CD4-positive, alpha-beta T cell (primary cell): ENCODE data around the gene ALK. TPM values are rescaled to one million over a fixed set of nuclear protein-coding genes. Genes with fewer than 3 reads are reported as not detected.

Experiments
- ATAC-seq: fragments of 200-7000 bp; cut with Tn5 transposase; one replicate; pipeline ENCODE4 v1.10.0; 2022; ENCODE audit warnings: mild to moderate bottlenecking; ENCODE audit not compliant: poor library complexity
- CTCF ChIA-PET: fragments of 350-600 bp; sonication (Branson Sonifier 250); formaldehyde crosslinking; loops from one replicate; lab custom pipeline; 2021; ENCODE audit warnings: antibody characterized with exemption, inconsistent platforms; lab: Charles Lee
- POLR2A ChIA-PET: fragments of 350-600 bp; sonication (Branson Sonifier 250); formaldehyde crosslinking; loops from one replicate; lab custom pipeline; 2021; ENCODE audit warnings: antibody characterized with exemption, inconsistent platforms; lab: Charles Lee
- DNase-seq, 14 experiments: peaks; one replicate each; pipeline ENCODE4 v3.0.0-alpha.2; 2013 to 2020; ENCODE audit warnings: mixed read lengths in 2 of 14
- H3K27ac ChIP-seq, 2 donors: one replicate each; pipeline versions ENCODE4 v1.5.1 to v1.7.0; 2013; ENCODE audit warnings: low read length in 2 of 2, low read depth in 1 of 2, mild to moderate bottlenecking in 1 of 2
- H3K27me3 ChIP-seq, 2 experiments: 1 replicate in 1 of 2; 2 replicates in 1 of 2; pipeline versions ENCODE4 v1.6.1 to v1.7.0; 2013; ENCODE audit warnings: low read length in 2 of 2, control low read depth in 1 of 2, mild to moderate bottlenecking in 1 of 2, moderate library complexity in 1 of 2; ENCODE audit not compliant: insufficient read depth in 2 of 2, control insufficient read depth in 1 of 2
- H3K36me3 ChIP-seq: one replicate; pipeline ENCODE4 v1.6.1; 2013; ENCODE audit warnings: low read length, control low read depth; ENCODE audit not compliant: insufficient read depth
- H3K4me1 ChIP-seq: one replicate; pipeline ENCODE4 v1.6.1; 2013; ENCODE audit warnings: low read length, control low read depth; ENCODE audit not compliant: insufficient read depth
- H3K4me3 ChIP-seq: one replicate; pipeline ENCODE4 v1.5.1; 2013; ENCODE audit warnings: mild to moderate bottlenecking, low read length, moderate library complexity
- H3K9me3 ChIP-seq, 2 experiments: 1 replicate in 1 of 2; 2 replicates in 1 of 2; pipeline versions ENCODE4 v1.6.1 to v1.7.0; 2013; ENCODE audit warnings: low read length in 2 of 2, mild to moderate bottlenecking in 2 of 2, control low read depth in 1 of 2, moderate library complexity in 1 of 2; ENCODE audit not compliant: control insufficient read depth in 1 of 2, insufficient read depth in 1 of 2
- H3K27ac Mint-ChIP-seq: one replicate; pipeline ENCODE4 v1.8.0; 2020; ENCODE audit warnings: mixed read lengths
- H3K27me3 Mint-ChIP-seq: one replicate; pipeline ENCODE4 v1.8.0; 2021; ENCODE audit warnings: mixed read lengths
- H3K36me3 Mint-ChIP-seq: one replicate; pipeline ENCODE4 v1.8.0; 2021; ENCODE audit warnings: low read depth, mixed read lengths
- H3K4me1 Mint-ChIP-seq: one replicate; pipeline ENCODE4 v1.8.0; 2021; ENCODE audit warnings: low read depth, mixed read lengths
- H3K4me3 Mint-ChIP-seq: one replicate; pipeline ENCODE4 v1.8.0; 2020; ENCODE audit warnings: mild to moderate bottlenecking, mixed read lengths
- H3K9me3 Mint-ChIP-seq: one replicate; pipeline ENCODE4 v1.8.0; 2020; ENCODE audit warnings: mixed read lengths
- intact Hi-C, 2 experiments: fragments of 100-400 bp; cut with DNase I in 1 of 2; cut with micrococcal nuclease in 1 of 2; formaldehyde crosslinking; loops; one replicate each; pipeline versions ENCODE4 v1.15.1 to v1.9.0; 2023 to 2025; cut with DNase I, micrococcal nuclease
- total RNA-seq, 174 experiments: library from RNA in 2 of 174; stranded (reverse) in 2 of 174; gene quantifications; one replicate each; pipeline ENCODE4 v1.2.3 and lab custom pipeline; 2021 to 2026
- TF ChIP-seq, protein P1 (sequence below): fragments of 200-600 bp; IDR thresholded peaks from one replicate; pipeline ENCODE4 v1.8.0; 2022; ENCODE audit warnings: antibody characterized with exemption, mild to moderate bottlenecking

The ALK gene
- total RNA-seq, 2 experiments from 2014 or later: not detected

DNA sequence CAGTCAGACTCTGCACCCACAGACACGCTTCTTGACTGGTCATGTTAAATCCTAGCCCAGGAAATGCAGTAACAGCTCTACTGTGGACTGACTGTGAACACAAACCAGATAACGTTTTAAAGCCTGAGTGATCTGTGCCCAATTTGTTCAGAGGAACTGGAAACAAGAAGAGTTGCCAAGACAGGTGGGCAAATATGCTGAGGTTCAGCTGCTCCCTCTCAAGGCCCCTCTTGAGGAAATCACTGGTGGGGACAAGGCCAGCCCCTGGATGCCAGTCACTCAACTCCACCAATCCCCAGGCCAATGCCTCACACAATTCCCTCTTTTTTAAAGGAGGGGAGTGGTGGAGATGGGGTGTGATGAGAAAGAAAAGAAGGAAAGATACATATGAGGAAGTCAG lies 261.2 kb downstream of the ALK start:
- Mint-ChIP-seq H3K4me3 (no peak overlapping the region), H3K27me3 (peaks cover 43% of the 10 kb centered on the region), H3K36me3 (no peaks in the 10 kb centered on the region), H3K4me1 (no peaks in the 10 kb centered on the region), H3K9me3 (no peaks in the 10 kb centered on the region), H3K27ac (no peak overlapping the region)
- DNase-seq (no peak), ATAC-seq (no peak)
- Histone ChIP-seq H3K4me3 (no peak overlapping the region), H3K36me3 (no peaks in the 10 kb centered on the region), H3K27ac (no peak overlapping the region), H3K9me3 (no peaks in the 10 kb centered on the region), H3K27me3 (peaks cover 0 to 8% of the 10 kb centered on the region in 2 experiments), H3K4me1 (no peaks in the 10 kb centered on the region)
- TF ChIP-seq, protein P1, sequence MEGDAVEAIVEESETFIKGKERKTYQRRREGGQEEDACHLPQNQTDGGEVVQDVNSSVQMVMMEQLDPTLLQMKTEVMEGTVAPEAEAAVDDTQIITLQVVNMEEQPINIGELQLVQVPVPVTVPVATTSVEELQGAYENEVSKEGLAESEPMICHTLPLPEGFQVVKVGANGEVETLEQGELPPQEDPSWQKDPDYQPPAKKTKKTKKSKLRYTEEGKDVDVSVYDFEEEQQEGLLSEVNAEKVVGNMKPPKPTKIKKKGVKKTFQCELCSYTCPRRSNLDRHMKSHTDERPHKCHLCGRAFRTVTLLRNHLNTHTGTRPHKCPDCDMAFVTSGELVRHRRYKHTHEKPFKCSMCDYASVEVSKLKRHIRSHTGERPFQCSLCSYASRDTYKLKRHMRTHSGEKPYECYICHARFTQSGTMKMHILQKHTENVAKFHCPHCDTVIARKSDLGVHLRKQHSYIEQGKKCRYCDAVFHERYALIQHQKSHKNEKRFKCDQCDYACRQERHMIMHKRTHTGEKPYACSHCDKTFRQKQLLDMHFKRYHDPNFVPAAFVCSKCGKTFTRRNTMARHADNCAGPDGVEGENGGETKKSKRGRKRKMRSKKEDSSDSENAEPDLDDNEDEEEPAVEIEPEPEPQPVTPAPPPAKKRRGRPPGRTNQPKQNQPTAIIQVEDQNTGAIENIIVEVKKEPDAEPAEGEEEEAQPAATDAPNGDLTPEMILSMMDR: no peak
- intact Hi-C loops: no loop called here
- CTCF ChIA-PET: no interaction called here
- POLR2A ChIA-PET: no interaction called here

- Histone ChIP-seq H3K27me3 (peaks cover 0 to 8% of the 10 kb centered on the region in 2 experiments), H3K27ac (no peak overlapping the region), H3K36me3 (no peaks in the 10 kb centered on the region), H3K9me3 (no peaks in the 10 kb centered on the region), H3K4me3 (no peak overlapping the region), H3K4me1 (no peaks in the 10 kb centered on the region)
- CTCF ChIA-PET: no interaction called here
- ATAC-seq (no peak), DNase-seq (no peak)
- Mint-ChIP-seq H3K4me3 (no peak overlapping the region), H3K27ac (no peak overlapping the region), H3K4me1 (no peaks in the 10 kb centered on the region), H3K36me3 (no peaks in the 10 kb centered on the region), H3K27me3 (peaks cover 48% of the 10 kb centered on the region), H3K9me3 (no peaks in the 10 kb centered on the region)
- intact Hi-C loops: no loop called here
- POLR2A ChIA-PET: no interaction called here
- TF ChIP-seq, protein P1: no peak
Observed at GRCh38 chr2:29659178-29659577, 262.2 kb downstream of the ALK start.

DNA sequence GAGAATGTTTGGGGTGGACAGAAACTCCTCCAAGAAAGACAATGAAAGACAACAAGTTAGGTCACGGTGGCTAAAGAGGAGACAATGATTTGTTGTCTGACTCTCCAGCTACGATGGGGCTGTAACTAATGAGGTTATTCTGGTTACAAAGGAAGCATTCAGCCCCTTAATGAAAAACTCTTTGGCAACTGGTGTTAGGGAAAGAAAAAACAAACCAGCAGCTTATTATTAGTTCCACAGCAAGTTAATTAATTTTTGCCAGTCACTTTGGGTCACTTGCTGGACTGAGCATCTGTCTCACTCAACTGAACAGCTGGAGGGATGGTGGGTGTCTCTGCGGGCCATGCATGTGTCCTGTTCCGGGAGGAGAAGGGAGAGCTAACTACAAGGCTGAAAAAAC lies 263.7 kb downstream of the ALK start:
- H3K4me3 Mint-ChIP-seq: no peak overlapping the region
- no peaks in the 10 kb centered on the region for H3K36me3 ChIP-seq
- CTCF ChIA-PET: no interaction called here
- TF ChIP-seq, protein P1: no peak
- ATAC-seq (no peak), DNase-seq (no peak)
- H3K27me3 Mint-ChIP-seq: peaks cover 60% of the 10 kb centered on the region
- no peaks in the 10 kb centered on the region for H3K9me3 Mint-ChIP-seq
- peaks cover 0 to 4% of the 10 kb centered on the region in 2 experiments for H3K27me3 ChIP-seq
- H3K4me1 ChIP-seq: no peaks in the 10 kb centered on the region
- no peaks in the 10 kb centered on the region for H3K36me3 Mint-ChIP-seq
- H3K9me3 ChIP-seq: no peaks in the 10 kb centered on the region
- POLR2A ChIA-PET: no interaction called here
- no peaks in the 10 kb centered on the region for H3K4me1 Mint-ChIP-seq
- H3K27ac Mint-ChIP-seq: no peak overlapping the region
- H3K27ac ChIP-seq: no peak overlapping the region
- intact Hi-C loops: no loop called here
- no peak overlapping the region for H3K4me3 ChIP-seq
